Activated CD4-positive, alpha-beta T cell treated with anti-CD3 and anti-CD28 coated beads, Interleukin-2, Interleukin-6, amounts not matched to agents 100 ng/mL and 50 ng/mL, durations not matched to agents 16 hours and 8 hours (primary cell): Measurements from ENCODE around the gene TPM3.
A peak's percentile ranks its signal among the peaks of the same experiment; 100 is the strongest.
"Not testable (repeated sequence)": the region's sequence is repeated elsewhere in the genome, so short reads cannot be mapped to it uniquely, and the experiment has no call there.

Experiments
- DNase-seq: peaks from one replicate; pipeline ENCODE4 v3.0.0-alpha.2; 2020

The TPM3 gene

DNA sequence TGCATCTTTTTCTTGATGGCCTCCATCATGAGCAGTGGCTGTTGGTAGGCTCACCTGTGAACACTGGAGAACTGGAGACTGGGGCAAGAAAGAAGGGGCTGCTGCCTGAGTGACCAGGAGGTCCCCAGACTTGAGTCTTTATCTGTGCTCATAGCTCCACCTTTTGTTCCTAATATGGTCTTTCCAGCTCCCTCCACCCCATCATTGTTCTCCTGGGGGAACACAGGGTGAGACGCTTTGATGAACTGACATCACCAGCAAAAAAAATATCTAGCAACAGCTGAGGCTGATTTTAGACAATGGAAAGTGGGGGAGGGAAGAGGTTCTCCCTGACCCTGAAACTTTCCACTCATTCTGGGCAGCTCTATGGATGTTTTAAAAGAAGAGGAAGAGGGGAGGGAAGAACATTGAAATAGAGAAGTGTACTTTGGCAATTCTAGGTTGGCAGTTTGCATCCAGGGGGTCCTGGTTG, at the start of gene TPM3:
TSS of gene TPM3 (minus strand) at position 111 of the 472 bp plus-strand sequence. CDS start at position 29, 82 bp downstream.
- no peak for DNase-seq

DNA sequence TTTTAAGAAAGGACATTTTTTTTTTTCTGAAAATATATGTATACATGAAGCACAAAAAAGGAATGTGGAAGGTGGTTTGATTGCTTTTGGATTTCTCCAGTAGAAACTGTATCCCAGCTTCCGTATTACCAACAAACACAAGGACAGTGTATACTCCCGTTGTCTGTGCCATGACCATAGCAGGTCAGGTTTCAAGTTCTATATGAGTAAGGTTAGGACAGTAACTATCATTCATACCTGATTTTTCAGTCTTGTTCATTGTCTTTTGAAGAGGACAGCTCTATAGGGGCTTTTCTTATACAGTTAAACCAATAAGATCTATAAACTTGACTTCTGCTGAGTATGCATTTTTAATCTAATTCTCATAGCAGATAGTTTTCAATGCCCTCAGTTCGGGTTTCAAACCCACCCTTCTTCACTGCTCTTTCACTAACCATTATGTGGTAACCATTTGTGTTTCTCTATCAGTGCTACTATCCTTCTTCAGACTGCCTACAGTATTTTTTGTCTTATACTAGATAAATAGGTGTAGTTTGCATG, 48.5 kb upstream of the TPM3 start:
- DNase-seq: no peak

GRCh38 chr1:154239491-154239890, 47.6 kb upstream of the TPM3 start:
- DNase-seq: no peak

DNA sequence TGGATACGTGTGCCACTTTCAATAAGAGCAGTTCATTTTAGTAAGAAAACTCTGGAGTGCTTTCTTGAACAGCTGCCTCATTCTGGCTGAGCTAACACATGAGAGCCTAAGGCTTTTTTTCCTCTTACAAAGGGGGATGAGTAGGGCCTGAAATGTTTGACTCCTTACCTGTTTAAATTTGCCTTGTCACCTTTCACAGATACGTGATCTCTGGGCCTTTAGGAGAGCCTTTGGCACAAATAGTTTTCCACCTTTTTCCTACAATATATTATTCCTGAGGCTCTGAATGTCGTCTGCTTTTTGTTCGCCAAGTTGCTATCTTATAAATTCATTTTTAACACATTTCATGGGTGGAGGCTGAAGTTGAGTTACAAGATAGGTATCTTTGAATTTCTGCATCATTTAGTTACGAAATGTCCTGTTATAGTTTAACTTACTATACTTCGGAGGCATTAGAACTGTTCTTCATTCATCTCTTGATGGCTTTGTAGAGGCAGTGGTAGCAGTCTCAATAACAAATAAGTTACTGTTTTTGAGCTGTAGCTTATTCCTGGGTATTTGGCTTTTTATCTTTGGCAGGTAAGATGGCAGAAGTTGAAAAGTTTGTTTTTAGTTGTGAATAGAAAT, 46.1 kb upstream of the TPM3 start:
- no peak for DNase-seq

DNA sequence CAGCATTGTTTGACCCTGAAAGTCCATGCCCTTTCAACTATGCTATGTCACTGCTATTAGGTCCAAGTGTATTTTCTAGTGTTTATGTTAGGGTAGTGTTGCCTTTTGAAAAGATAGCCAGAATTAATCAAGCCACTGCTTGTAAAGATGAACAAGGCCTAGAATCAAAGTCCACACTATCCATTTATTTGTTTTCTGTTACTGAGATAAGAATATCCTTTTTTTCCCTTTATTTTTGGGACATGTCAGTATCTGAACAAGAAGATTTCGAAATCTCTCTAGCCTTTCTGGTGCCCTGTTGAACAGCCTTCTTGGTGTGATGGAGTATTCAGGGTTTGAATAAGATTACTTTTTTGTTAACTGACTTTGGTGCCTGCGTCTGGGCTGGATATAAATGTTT, 45.5 kb upstream of the TPM3 start:
- DNase-seq: no peak

GRCh38 chr1:154236855-154237254, 45.0 kb upstream of the TPM3 start:
- DNase-seq: no peak

DNA sequence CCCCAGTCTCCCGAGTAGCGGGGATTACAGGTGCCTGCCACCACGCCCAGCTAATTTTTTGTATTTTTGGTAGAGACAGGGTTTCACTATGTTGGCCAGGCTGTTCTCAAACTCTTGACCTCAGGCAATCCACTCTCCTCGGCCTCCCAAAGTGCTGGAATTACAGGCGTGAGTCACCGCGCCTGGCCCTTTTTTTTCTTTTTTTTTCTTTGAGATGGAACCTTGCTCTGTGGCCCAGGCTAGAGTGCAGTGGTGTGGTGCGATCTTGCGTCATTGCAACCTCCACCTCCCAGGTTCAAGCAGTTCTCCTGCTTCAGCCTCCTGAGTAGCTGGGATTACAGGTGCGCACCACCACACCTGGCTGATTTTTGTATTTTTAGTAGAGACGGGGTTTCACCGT, 41.2 kb upstream of the TPM3 start:
- DNase-seq: not testable (repeated sequence)

- not testable (repeated sequence) for DNase-seq
Measured at GRCh38 chr1:154231112-154231511, 39.2 kb upstream of the TPM3 start.

GRCh38 chr1:154225370-154225769, 33.5 kb upstream of the TPM3 start:
- DNase-seq: no peak

GRCh38 chr1:154223621-154224020, 31.7 kb upstream of the TPM3 start:
- no peak for DNase-seq

DNA sequence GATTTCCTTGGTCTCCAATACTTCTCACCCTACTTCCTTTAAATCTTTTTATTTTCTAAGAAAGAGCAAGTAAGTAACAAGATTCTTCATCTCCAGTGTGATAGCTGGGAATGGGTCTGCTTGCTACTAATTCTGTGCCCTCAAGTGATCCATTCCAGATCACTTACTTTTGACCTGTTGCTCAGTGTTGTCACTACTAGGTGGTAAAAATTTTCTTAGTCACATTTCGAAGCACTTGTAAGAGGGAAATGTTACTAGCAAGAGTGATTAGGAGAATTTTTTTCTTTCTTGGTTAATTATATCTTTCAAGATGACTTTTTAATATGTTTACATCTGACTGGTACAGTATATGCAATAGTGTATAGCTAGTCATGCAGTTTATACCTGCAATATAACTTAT, 31.0 kb upstream of the TPM3 start:
- no peak for DNase-seq

DNA sequence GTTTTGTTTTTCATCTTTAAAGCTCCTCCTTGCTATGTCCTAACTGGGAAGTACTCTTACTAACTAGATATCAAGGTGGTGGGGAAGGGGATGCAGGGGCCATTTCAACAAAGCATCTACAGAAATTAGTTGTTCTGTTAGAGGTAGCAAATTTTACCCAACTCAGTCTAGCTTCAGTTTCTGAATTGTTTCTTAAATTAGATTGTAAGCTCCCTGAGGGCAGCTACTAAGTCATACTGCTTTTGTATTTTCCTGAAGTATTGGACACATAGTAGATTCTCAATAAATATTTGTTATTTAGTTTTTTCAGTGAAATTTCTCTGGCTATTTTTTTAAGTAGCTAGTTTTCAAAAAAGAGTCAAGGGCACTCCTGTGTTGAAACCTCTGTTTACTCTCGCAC, 30.6 kb upstream of the TPM3 start:
- DNase-seq: no peak

DNA sequence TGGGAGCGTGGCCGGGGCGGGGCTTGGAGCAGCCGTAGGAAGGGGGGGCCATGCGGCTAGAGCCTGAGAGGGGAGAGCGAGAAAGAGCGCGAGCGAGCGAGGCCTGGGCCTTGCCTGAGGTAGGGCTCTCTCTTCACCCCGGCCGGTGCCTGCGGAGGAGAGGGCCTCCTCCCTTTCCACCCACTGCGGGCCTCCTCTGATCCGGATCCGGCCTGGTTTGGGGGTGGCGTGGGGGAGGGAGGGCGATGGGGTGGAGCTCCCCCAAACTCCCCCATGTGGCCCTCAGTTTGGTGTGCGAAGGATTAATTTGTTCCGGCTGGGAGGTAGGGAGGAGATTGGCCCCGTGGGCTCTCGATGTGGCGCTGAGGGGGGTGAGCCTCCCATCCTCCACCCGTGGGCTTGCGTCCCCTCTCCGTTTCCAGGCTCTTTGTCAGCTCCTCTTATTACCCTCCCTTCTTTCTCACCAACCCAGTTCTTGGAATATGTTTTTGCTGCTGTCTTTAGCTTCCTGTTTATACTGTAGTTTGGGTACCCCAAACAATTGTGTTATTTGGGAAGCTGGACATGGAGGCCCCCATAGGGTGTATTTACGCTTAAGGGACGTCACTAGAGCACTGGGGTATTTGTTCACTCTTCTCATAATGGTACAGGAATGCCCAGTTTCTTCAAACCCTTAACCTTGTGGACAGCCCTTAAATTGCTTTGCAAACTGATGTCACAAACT, 29.5 kb upstream of the TPM3 start:
- peak; percentile 68 for DNase-seq

DNA sequence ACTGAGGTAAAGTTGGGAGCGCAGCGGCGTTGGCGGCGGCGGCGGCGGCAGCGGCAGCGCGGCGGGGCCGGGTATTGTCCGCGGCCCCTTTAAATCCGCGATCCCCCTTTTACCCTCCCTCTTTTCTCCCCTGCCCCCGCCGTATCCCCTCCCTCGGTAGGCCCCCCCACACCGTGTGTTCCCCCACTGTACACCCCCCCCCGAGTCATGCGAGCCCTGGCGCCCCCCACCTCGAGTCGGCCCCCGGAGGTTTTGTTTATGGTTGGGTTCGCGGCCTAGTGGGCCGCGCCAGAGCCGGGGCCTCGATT, 29.0 kb upstream of the TPM3 start:
- no peak for DNase-seq

DNA sequence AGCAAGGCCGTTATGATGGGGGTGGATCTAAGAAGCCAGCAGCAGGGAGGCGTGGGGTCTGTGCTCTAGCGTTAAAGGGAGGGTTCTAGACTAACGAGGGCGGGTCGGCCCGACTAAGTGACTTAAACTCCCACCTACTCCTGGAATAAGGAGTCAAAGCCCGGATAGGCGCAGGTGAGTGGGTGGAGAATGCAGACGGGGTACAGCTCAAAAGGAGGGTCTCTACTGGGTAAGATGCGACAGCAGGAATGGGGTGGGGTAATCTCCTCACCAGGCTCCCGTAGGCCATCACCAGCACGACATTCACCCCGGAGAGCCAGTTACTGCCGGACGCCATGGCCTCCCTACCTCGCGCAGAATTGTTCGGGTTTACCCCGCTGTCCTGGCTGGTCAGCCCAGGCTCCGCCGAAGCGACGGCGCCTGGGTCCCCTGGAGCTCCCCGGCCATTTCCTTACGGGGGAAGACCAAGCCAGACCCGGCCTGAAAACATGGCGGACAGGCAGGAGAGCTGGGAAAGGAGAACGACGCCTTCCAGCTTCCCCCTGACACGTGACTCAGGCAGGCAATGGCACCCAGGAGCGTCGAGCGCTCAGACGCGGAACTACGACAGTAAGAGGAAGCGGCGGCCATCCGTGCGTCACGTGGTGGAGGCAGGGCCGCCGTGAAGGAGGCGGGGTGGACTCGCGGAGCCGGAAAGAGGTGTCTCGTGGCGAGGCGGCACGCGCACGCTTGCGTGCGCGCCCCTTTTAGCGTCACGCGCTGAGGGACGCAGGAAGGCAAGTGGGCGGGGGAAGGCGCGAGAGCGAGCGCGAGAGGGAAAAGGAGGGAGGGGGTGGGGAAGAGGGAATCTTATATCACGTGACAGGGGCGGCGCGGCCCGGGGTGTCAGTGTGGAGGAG, 28.4 kb upstream of the TPM3 start, which contains the start of gene UBAP2L:
TSS of gene UBAP2L (plus strand) at position 885 of the 899 bp plus-strand sequence. CDS start 4,169 bp downstream, outside the sequence.
- peak; percentile 100 for DNase-seq

DNA sequence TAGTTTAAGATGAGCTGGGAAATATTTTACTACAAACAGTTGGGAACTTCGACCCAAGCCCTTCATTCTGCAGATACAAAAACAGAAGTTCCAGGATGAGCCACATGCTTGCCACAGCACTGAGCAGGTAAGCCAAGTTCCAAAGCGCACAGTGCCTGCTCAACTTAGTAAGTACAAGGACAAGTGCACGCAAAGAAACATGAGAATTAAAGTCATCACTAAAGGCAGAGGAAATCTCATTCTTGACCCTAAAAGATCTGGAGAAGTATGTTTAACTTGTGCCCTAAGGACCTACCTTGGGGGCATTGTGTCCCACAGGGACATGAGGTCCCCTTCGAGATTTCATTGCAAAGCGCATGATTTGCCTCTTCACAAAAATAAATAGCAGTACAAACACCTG, 27.6 kb upstream of the TPM3 start:
- DNase-seq: no peak

DNA sequence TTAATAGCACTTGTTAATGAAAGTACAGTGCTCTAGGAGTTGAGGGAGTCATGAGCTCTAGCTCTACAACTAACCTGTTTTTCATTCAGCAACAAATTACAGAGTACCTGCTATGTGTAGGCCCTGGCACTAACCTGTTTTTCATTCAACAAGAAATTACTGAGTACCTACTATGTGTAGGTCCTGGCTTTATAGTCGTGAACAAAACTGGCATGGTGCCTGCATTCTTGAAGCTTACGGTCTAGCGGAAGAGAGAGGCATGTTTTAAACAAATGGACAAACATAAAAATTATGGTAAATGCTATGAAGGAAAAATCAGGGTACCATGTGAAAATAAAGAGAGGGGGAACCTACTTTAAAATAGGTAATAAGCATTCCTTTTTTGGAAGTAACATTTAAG, 26.6 kb upstream of the TPM3 start:
- no peak for DNase-seq

GRCh38 chr1:154213274-154213673, 21.4 kb upstream of the TPM3 start:
- DNase-seq: peak; percentile 23

- DNase-seq: no peak
Measured at GRCh38 chr1:154212083-154212482, 20.2 kb upstream of the TPM3 start.

- DNase-seq: no peak
Measured at GRCh38 chr1:154208677-154209388, 16.9 kb upstream of the TPM3 start.

DNA sequence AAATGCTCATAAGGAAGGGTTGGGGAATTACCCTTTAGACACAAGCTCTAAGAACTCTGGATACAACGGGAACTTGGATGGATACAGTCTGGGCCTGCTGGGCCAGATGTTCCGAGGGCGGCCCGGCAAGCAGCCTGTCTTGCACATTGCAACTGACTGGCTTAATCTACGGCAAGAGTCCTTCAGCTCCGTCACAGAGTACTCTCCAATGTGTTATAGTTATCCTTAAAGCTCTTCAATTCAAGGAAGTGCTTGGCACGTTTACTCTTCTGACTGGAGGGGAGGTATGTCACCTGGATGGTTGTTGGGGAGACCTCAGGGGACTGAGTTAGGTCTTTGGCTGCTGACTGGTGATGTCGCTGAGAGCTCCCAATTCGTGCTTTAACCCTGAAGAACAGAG, 15.4 kb upstream of the TPM3 start:
- no peak for DNase-seq

DNA sequence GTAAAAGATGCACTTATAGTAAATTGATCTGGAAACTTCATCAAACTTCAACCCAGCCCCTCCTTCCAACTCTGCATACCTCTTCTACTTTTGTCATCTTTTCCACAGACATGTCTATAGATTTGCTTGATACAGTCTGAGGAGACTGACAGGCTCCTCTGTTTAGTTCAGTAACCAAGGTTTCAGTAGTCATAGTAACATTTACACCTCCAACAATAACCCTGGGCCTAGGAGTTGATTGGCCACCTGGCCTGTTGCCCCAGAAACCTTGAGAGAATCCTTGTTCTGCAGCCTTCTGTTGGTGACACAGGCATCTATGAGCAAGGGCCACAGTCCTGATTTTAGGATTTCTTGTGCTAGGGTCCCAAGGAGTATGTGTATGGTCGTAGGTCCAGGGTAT, 14.3 kb upstream of the TPM3 start, which contains the start of gene CFAP141:
TSS of gene CFAP141 (minus strand) at position 138 of the 400 bp plus-strand sequence. CDS start at position 112, 26 bp downstream.
- peak; percentile 49 for DNase-seq
